Testis (tissue), 2 donors: ENCODE data around the gene SP7.

Source experiments
- CTCF ChIP-seq, 3 experiments: fragments of 450-650 bp in 2 of 3; fragments of 200-600 bp in 1 of 3; sonication (generic) in 1 of 3; IDR thresholded peaks; one replicate each; pipeline ENCODE4 v1.5.1; 2016 to 2019; ENCODE audit warnings: antibody characterized with exemption in 3 of 3, mild to moderate bottlenecking in 2 of 3, moderate library complexity in 1 of 3
- POLR2A ChIP-seq: fragments of 450-650 bp; IDR thresholded peaks from one replicate; pipeline ENCODE4 v1.6.1; 2017; ENCODE audit warnings: antibody characterized with exemption, mild to moderate bottlenecking, moderate library complexity

- TF ChIP-seq CTCF (IDR thresholded peaks at IDR 0.05), result no peak
- no peak for TF ChIP-seq POLR2A
These were observed 56.8 kb downstream of the SP7 start for GRCh38 chr12:53279283-53279869.
